HepG2 (cell line): ENCODE data around the gene GRIN3B. TPM values are rescaled to one million over a fixed set of nuclear protein-coding genes. Genes with fewer than 3 reads are reported as not detected.

Source experiments
- BORCS8-MEF2B ChIP-seq: sonication (generic); formaldehyde crosslinking; IDR thresholded peaks from 2 replicates; pipeline ENCODE4 v1.8.0; 2022; ENCODE audit warnings: mild to moderate bottlenecking, missing genetic modification reagents
- CSRNP1 ChIP-seq: sonication (generic); formaldehyde crosslinking; IDR thresholded peaks from 2 replicates; pipeline ENCODE4 v1.8.1; 2023; ENCODE audit warnings: mild to moderate bottlenecking, missing genetic modification reagents
- EHMT2 ChIP-seq: fragments of 200-600 bp; sonication (generic); IDR thresholded peaks from 2 replicates; pipeline ENCODE4 v1.7.0; 2017; ENCODE audit warnings: antibody characterized with exemption, low read depth, low read length, borderline replicate concordance
- GTF2F1 ChIP-seq: fragments of 150-350 bp; IDR thresholded peaks from 2 replicates; pipeline ENCODE4 v1.6.1; 2014; ENCODE audit warnings: low read length
- HNRNPLL ChIP-seq: fragments of 200-400 bp; formaldehyde crosslinking; IDR thresholded peaks from 2 replicates; pipeline ENCODE4 v1.6.1; 2017; ENCODE audit warnings: mild to moderate bottlenecking, low read depth, low read length; ENCODE audit not compliant: poor library complexity, severe bottlenecking
- NFYB ChIP-seq: sonication (generic); formaldehyde crosslinking; IDR thresholded peaks from 2 replicates; pipeline ENCODE4 v1.4.0; 2020; ENCODE audit warnings: missing genetic modification reagents
- RBM39 ChIP-seq: fragments of 200-400 bp; formaldehyde crosslinking; IDR thresholded peaks from one replicate; pipeline ENCODE4 v1.6.1; 2018; ENCODE audit warnings: antibody characterized with exemption, mild to moderate bottlenecking, low read depth, low read length; ENCODE audit not compliant: poor library complexity, severe bottlenecking
- SP4 ChIP-seq: sonication (generic); formaldehyde crosslinking; IDR thresholded peaks from 2 replicates; pipeline ENCODE4 v1.8.1; 2023; ENCODE audit warnings: mild to moderate bottlenecking, missing genetic modification reagents
- SRSF1 ChIP-seq: fragments of 200-400 bp; formaldehyde crosslinking; optimal IDR thresholded peaks from 2 replicates; pipeline ENCODE3; 2017; ENCODE audit warnings: mild to moderate bottlenecking, low read depth, low read length, moderate library complexity
- SRSF9 ChIP-seq: fragments of 200-400 bp; formaldehyde crosslinking; IDR thresholded peaks from 2 replicates; pipeline ENCODE4 v1.6.1; 2018; ENCODE audit warnings: borderline replicate concordance, mild to moderate bottlenecking, low read depth, low read length; ENCODE audit not compliant: insufficient read depth, poor library complexity, severe bottlenecking
- SRY ChIP-seq: sonication (generic); formaldehyde crosslinking; IDR thresholded peaks from 2 replicates; pipeline ENCODE4 v1.8.0; 2022; ENCODE audit warnings: mild to moderate bottlenecking, missing genetic modification reagents
- TFDP2 ChIP-seq: sonication (generic); formaldehyde crosslinking; IDR thresholded peaks from 2 replicates; pipeline ENCODE4 v1.4.0; 2020; ENCODE audit warnings: missing genetic modification reagents
- ZBTB44 ChIP-seq: sonication (generic); formaldehyde crosslinking; IDR thresholded peaks from 2 replicates; pipeline ENCODE4 v1.4.0; 2020; ENCODE audit warnings: missing genetic modification reagents
- ZKSCAN8 ChIP-seq: IDR thresholded peaks from 2 replicates; pipeline ENCODE4 v1.6.1; 2016; ENCODE audit warnings: borderline replicate concordance, missing genetic modification reagents, missing compliant biosample characterization
- ZMYM2 ChIP-seq: sonication (generic); formaldehyde crosslinking; IDR thresholded peaks from 2 replicates; pipeline ENCODE4 v1.8.0; 2022; ENCODE audit warnings: mild to moderate bottlenecking, missing genetic modification reagents
- ZNF292 ChIP-seq: sonication (generic); formaldehyde crosslinking; IDR thresholded peaks from 2 replicates; pipeline ENCODE4 v1.8.1; 2022; ENCODE audit warnings: mild to moderate bottlenecking, low read depth, missing genetic modification reagents, borderline replicate concordance
- polyA plus RNA-seq, 8 experiments: library from polyadenylated mRNA; depleted of rRNA in 3 of 8; stranded (reverse) in 7 of 8; unstranded in 1 of 8; fragments of >200 nt; fragmentation: Illumina TruSeq in 4 of 8; extraction: Trizol in 4 of 8; gene quantifications; 2 replicates each; pipeline versions ENCODE4 v1.2.1 to v1.2.3, GENCODE V29; 2011 to 2016; ENCODE audit warnings: low read depth in 4 of 8, missing spikeins in 1 of 8, mixed read lengths in 1 of 8; ENCODE audit not compliant: insufficient read depth in 1 of 8
- total RNA-seq, 5 experiments: library from RNA; depleted of rRNA; stranded (reverse); fragments of >200 nt; fragmentation: Illumina TruSeq; extraction: Trizol; gene quantifications; 2 replicates each; pipeline ENCODE4 v1.2.3, GENCODE V29; 2016; ENCODE audit warnings: low read depth in 1 of 5
- TF ChIP-seq, protein P1 (sequence below): fragments of 450-650 bp; IDR thresholded peaks from 2 replicates; pipeline ENCODE4 v1.6.1; 2017; ENCODE audit warnings: mild to moderate bottlenecking
- TF ChIP-seq, protein P2 (sequence below): sonication (generic); formaldehyde crosslinking; IDR thresholded peaks from 2 replicates; pipeline ENCODE4 v1.5.1; 2020; ENCODE audit warnings: missing genetic modification reagents, mild to moderate bottlenecking, borderline replicate concordance

The GRIN3B gene
- total and polyA plus RNA-seq, 2 of the 13 experiments (the other 11 are each of a cell fraction or from before 2014, with no cell fraction given) = 0.07 to 0.20 TPM

- TF ChIP-seq RBM39 (peak; percentile 61), ZBTB44 (CRISPR knock-in tag) (no peak), SRSF9 (no peak), HNRNPLL (peak; percentile 97), ZNF292 (CRISPR knock-in tag) (peak; percentile 72; the same call in 1 of the 2 replicates), SP4 (CRISPR knock-in tag) (peak; percentile 88; the same call in 1 of the 2 replicates), TFDP2 (peak; percentile 94), BORCS8-MEF2B (no peak), ZKSCAN8 (no peak), EHMT2 (no peak), CSRNP1 (no peak), SRSF1 (no peak), NFYB (CRISPR knock-in tag) (peak; percentile 99), GTF2F1 (no peak), ZMYM2 (CRISPR knock-in tag) (no peak), SRY (CRISPR knock-in tag) (no peak)
- TF ChIP-seq, protein P1, sequence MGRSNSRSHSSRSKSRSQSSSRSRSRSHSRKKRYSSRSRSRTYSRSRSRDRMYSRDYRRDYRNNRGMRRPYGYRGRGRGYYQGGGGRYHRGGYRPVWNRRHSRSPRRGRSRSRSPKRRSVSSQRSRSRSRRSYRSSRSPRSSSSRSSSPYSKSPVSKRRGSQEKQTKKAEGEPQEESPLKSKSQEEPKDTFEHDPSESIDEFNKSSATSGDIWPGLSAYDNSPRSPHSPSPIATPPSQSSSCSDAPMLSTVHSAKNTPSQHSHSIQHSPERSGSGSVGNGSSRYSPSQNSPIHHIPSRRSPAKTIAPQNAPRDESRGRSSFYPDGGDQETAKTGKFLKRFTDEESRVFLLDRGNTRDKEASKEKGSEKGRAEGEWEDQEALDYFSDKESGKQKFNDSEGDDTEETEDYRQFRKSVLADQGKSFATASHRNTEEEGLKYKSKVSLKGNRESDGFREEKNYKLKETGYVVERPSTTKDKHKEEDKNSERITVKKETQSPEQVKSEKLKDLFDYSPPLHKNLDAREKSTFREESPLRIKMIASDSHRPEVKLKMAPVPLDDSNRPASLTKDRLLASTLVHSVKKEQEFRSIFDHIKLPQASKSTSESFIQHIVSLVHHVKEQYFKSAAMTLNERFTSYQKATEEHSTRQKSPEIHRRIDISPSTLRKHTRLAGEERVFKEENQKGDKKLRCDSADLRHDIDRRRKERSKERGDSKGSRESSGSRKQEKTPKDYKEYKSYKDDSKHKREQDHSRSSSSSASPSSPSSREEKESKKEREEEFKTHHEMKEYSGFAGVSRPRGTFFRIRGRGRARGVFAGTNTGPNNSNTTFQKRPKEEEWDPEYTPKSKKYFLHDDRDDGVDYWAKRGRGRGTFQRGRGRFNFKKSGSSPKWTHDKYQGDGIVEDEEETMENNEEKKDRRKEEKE = no peak
- TF ChIP-seq, protein P2, sequence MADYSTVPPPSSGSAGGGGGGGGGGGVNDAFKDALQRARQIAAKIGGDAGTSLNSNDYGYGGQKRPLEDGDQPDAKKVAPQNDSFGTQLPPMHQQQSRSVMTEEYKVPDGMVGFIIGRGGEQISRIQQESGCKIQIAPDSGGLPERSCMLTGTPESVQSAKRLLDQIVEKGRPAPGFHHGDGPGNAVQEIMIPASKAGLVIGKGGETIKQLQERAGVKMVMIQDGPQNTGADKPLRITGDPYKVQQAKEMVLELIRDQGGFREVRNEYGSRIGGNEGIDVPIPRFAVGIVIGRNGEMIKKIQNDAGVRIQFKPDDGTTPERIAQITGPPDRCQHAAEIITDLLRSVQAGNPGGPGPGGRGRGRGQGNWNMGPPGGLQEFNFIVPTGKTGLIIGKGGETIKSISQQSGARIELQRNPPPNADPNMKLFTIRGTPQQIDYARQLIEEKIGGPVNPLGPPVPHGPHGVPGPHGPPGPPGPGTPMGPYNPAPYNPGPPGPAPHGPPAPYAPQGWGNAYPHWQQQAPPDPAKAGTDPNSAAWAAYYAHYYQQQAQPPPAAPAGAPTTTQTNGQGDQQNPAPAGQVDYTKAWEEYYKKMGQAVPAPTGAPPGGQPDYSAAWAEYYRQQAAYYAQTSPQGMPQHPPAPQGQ (CRISPR knock-in tag) = no peak
These were observed 39.6 kb downstream of the GRIN3B start, which contains the start of gene ABCA7 (continued) for GRCh38 chr19:1039646-1040475.
